ENCODE results near the gene CRLF2. TPM values are rescaled to one million over a fixed set of nuclear protein-coding genes. Genes with fewer than 3 reads are reported as not detected.

CRLF2 gene
- total and polyA plus RNA-seq, 10 of the 15 experiments (the other 5 are each of a cell fraction or from before 2014, with no cell fraction given), result 2.7 to 7.2 (median 4.5) TPM

- TF ChIP-seq ZNF592 (IDR thresholded peaks at IDR 0.05), result no peak
- no peak for TF ChIP-seq CHD4 (IDR thresholded peaks at IDR 0.05)
- TF ChIP-seq TCF12 (IDR thresholded peaks at IDR 0.05; ENCODE audit: low read depth, low read length), result no peak
- TF ChIP-seq HDAC6 (IDR thresholded peaks at IDR 0.05; ENCODE audit: unreplicated experiment), result no peak
- no peak for TF ChIP-seq IRF5 (IDR thresholded peaks at IDR 0.05; ENCODE audit: borderline replicate concordance)
- TF ChIP-seq CBX5 (IDR thresholded peaks at IDR 0.05; ENCODE audit: low read depth), result peak; percentile 69; the same call in 1 of the 2 replicates
- 0 out of 2 replicates have a peak, but pooled peaks have one; percentile 29 for TF ChIP-seq GATAD2B (conservative IDR thresholded peaks at IDR 0.05; ENCODE audit: low read depth)
- no peak for TF ChIP-seq ZSCAN29 (IDR thresholded peaks at IDR 0.05)
- TF ChIP-seq PAX8 (IDR thresholded peaks at IDR 0.05), result no peak
- TF ChIP-seq MTA2 (IDR thresholded peaks at IDR 0.05; ENCODE audit: low read depth), result peak; percentile 80
- no peak for TF ChIP-seq ZBTB40 (IDR thresholded peaks at IDR 0.05; ENCODE audit: borderline replicate concordance)
- peak; percentile 92 for TF ChIP-seq CUX1 (IDR thresholded peaks at IDR 0.05; ENCODE audit: insufficient replicate concordance, low read depth, low read length)
- peak; percentile 66 for TF ChIP-seq SP1 (IDR thresholded peaks at IDR 0.05; ENCODE audit: low read depth, low read length)
- TF ChIP-seq ETV6 (conservative IDR thresholded peaks at IDR 0.05 in 1 of 2, IDR thresholded peaks at IDR 0.05 in 1 of 2; ENCODE audit: borderline replicate concordance in 1 of 2, low read depth in 1 of 2), result peak in 1 of 2 experiments; percentile 93; a peak in 2 of 4 replicates
- TF ChIP-seq RB1 (IDR thresholded peaks at IDR 0.05; ENCODE audit: borderline replicate concordance), result no peak
- no peak for TF ChIP-seq SMARCA5 (IDR thresholded peaks at IDR 0.05)
Measured at GRCh38 chrX:1212532-1212931, at the start of gene CRLF2 (continued).

Data from GM12878 (cell line).